DND-41 (cell line): Measurements from ENCODE around the gene DEAF1.

Experiments used
- ATAC-seq: fragments of 200-7000 bp; cut with Tn5 transposase; 3 replicates; pipeline ENCODE4 v1.9.1; 2021; ENCODE audit warnings: low read depth; ENCODE audit not compliant: insufficient read depth
- DNase-seq: peaks from one replicate; pipeline ENCODE4 v3.0.0-alpha.2; 2020
- H2AFZ ChIP-seq: 2 replicates; pipeline ENCODE4 v1.6.0; 2012; ENCODE audit warnings: low read depth, low read length
- H3K27ac ChIP-seq: 2 replicates; pipeline ENCODE4 v1.5.1; 2012; ENCODE audit warnings: low read length, inconsistent platforms
- H3K27me3 ChIP-seq: fragments of 200-600 bp; sonication (generic); 2 replicates; pipeline ENCODE4 v1.6.0; 2012; ENCODE audit warnings: low read length, mild to moderate bottlenecking, inconsistent platforms; ENCODE audit not compliant: insufficient read depth, poor library complexity
- H3K36me3 ChIP-seq: 2 replicates; pipeline ENCODE4 v1.5.1; 2012; ENCODE audit warnings: low read length, inconsistent platforms; ENCODE audit not compliant: insufficient read depth
- H3K4me1 ChIP-seq: 2 replicates; pipeline ENCODE4 v1.5.1; 2012; ENCODE audit warnings: mild to moderate bottlenecking, low read length; ENCODE audit not compliant: insufficient read depth
- H3K4me2 ChIP-seq: 2 replicates; pipeline ENCODE4 v1.6.0; 2012; ENCODE audit warnings: mild to moderate bottlenecking, moderate library complexity, low read length, inconsistent platforms; ENCODE audit not compliant: insufficient read depth
- H3K4me3 ChIP-seq, 2 experiments: fragments of 200-600 bp in 1 of 2; shearing (Covaris generic) in 1 of 2; 2 replicates each; pipeline ENCODE4 v1.5.1; 2012 to 2016; ENCODE audit warnings: inconsistent platforms in 2 of 2, low read length in 2 of 2, mild to moderate bottlenecking in 2 of 2, low read depth in 1 of 2, moderate library complexity in 1 of 2
- H3K79me2 ChIP-seq: 2 replicates; pipeline ENCODE4 v1.6.0; 2012; ENCODE audit warnings: low read length, inconsistent platforms; ENCODE audit not compliant: insufficient read depth
- H3K9ac ChIP-seq: 2 replicates; pipeline ENCODE4 v1.6.0; 2012; ENCODE audit warnings: low read depth, mild to moderate bottlenecking, inconsistent platforms, low read length, moderate library complexity
- H3K9me3 ChIP-seq: 2 replicates; pipeline ENCODE4 v1.5.1; 2012; ENCODE audit warnings: low read length, moderate library complexity, mild to moderate bottlenecking, inconsistent platforms; ENCODE audit not compliant: insufficient read depth, severe bottlenecking
- H4K20me1 ChIP-seq: 2 replicates; pipeline ENCODE4 v1.6.0; 2012; ENCODE audit warnings: low read length; ENCODE audit not compliant: insufficient read depth
- EZH2 ChIP-seq: IDR thresholded peaks from 3 replicates; pipeline ENCODE4 v1.6.1; 2012; ENCODE audit warnings: borderline replicate concordance, low read depth, mild to moderate bottlenecking, moderate library complexity, low read length, inconsistent platforms; ENCODE audit not compliant: severe bottlenecking
- TF ChIP-seq, protein P1 (sequence below): IDR thresholded peaks from 2 replicates; pipeline ENCODE4 v1.5.1; 2012; ENCODE audit warnings: borderline replicate concordance, low read length, moderate library complexity, mild to moderate bottlenecking; ENCODE audit not compliant: poor library complexity, severe bottlenecking; ENCODE audit errors: extremely low read depth

DEAF1 gene

DNA sequence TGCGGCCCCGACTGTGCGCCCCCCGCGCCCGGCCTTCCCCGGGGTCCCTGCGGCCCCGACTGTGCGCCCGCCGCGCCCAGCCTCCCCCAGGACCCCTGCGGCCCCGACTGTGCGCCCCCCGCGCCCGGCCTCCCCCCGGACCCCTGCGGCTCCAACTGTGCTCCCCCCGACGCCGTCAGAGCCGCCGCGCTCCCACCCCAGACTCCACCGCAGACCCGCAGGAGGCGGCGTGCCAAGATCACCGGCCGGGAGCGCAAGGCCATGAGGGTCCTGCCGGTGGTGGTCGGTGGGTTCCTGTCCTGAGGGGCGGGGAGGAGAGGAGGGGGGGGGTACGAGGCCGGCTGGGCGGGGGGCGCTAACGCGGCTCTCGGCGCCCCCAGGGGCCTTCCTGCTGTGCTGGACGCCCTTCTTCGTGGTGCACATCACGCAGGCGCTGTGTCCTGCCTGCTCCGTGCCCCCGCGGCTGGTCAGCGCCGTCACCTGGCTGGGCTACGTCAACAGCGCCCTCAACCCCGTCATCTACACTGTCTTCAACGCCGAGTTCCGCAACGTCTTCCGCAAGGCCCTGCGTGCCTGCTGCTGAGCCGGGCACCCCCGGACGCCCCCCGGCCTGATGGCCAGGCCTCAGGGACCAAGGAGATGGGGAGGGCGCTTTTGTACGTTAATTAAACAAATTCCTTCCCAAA lies 54.9 kb downstream of the DEAF1 start:
- H3K27ac ChIP-seq, result no peak overlapping the region
- no peak overlapping the region for H3K4me2 ChIP-seq

DNA sequence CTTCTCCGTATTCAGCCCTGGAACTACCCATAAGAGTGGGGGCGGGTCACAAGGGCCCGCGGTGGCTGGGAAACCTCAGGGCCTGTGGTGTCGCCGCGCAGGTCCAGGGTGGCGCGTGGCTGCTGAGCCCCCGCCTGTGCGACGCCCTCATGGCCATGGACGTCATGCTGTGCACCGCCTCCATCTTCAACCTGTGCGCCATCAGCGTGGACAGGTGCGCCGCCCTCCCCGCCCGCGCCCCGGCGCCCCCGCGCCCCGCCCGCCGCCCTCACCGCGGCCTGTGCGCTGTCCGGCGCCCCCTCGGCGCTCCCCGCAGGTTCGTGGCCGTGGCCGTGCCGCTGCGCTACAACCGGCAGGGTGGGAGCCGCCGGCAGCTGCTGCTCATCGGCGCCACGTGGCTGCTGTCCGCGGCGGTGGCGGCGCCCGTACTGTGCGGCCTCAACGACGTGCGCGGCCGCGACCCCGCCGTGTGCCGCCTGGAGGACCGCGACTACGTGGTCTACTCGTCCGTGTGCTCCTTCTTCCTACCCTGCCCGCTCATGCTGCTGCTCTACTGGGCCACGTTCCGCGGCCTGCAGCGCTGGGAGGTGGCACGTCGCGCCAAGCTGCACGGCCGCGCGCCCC lies 55.6 kb downstream of the DEAF1 start:
- peaks cover 43% of the 10 kb centered on the region for H3K36me3 ChIP-seq
- H3K79me2 ChIP-seq, result no peaks in the 10 kb centered on the region
- TF ChIP-seq, protein P1, sequence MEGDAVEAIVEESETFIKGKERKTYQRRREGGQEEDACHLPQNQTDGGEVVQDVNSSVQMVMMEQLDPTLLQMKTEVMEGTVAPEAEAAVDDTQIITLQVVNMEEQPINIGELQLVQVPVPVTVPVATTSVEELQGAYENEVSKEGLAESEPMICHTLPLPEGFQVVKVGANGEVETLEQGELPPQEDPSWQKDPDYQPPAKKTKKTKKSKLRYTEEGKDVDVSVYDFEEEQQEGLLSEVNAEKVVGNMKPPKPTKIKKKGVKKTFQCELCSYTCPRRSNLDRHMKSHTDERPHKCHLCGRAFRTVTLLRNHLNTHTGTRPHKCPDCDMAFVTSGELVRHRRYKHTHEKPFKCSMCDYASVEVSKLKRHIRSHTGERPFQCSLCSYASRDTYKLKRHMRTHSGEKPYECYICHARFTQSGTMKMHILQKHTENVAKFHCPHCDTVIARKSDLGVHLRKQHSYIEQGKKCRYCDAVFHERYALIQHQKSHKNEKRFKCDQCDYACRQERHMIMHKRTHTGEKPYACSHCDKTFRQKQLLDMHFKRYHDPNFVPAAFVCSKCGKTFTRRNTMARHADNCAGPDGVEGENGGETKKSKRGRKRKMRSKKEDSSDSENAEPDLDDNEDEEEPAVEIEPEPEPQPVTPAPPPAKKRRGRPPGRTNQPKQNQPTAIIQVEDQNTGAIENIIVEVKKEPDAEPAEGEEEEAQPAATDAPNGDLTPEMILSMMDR, result no peak
- TF ChIP-seq EZH2, result no peak
- H3K27ac ChIP-seq, result no peak overlapping the region
- no peak for DNase-seq
- no peak overlapping the region for H3K9ac ChIP-seq
- H3K4me1 ChIP-seq, result no peaks in the 10 kb centered on the region
- no peaks in the 10 kb centered on the region for H3K9me3 ChIP-seq
- no peak for ATAC-seq
- no peak overlapping the region for H3K4me2 ChIP-seq
- no peak overlapping the region for H3K4me3 ChIP-seq
- H4K20me1 ChIP-seq, result peaks cover 23% of the 10 kb centered on the region
- no peak overlapping the region for H2AFZ ChIP-seq
- H3K27me3 ChIP-seq, result no peaks in the 10 kb centered on the region

More for the DNA sequence above, 54.9 kb downstream of the DEAF1 start:
- peaks cover 23% of the 10 kb centered on the region for H4K20me1 ChIP-seq
- no peaks in the 10 kb centered on the region for H3K9me3 ChIP-seq
- no peak overlapping the region for H3K9ac ChIP-seq
- H2AFZ ChIP-seq, result no peak overlapping the region
- H3K79me2 ChIP-seq, result no peaks in the 10 kb centered on the region
- H3K4me1 ChIP-seq, result no peaks in the 10 kb centered on the region
- TF ChIP-seq, protein P1, result no peak
- H3K27me3 ChIP-seq, result no peaks in the 10 kb centered on the region
- peaks cover 47% of the 10 kb centered on the region for H3K36me3 ChIP-seq
- DNase-seq, result no peak
- ATAC-seq, result no peak
- no peak overlapping the region for H3K4me3 ChIP-seq

GRCh38 chr11:638631-639331 lies 56.2 kb downstream of the DEAF1 start:
- no peak overlapping the region for H2AFZ ChIP-seq
- H3K27ac ChIP-seq, result no peak overlapping the region
- peaks cover 20% of the 10 kb centered on the region for H4K20me1 ChIP-seq
- no peaks in the 10 kb centered on the region for H3K27me3 ChIP-seq
- TF ChIP-seq, protein P1, result no peak
- H3K9me3 ChIP-seq, result no peaks in the 10 kb centered on the region
- DNase-seq (no peak), ATAC-seq (no peak)
- no peaks in the 10 kb centered on the region for H3K4me1 ChIP-seq
- no peak overlapping the region for H3K4me2 ChIP-seq
- no peak overlapping the region for H3K4me3 ChIP-seq
- H3K79me2 ChIP-seq, result no peaks in the 10 kb centered on the region
- peaks cover 36% of the 10 kb centered on the region for H3K36me3 ChIP-seq
- H3K9ac ChIP-seq, result no peak overlapping the region
